K562 (cell line): ENCODE measurements around the gene TENM4. TPM values are rescaled to one million over a fixed set of nuclear protein-coding genes. Genes with fewer than 3 reads are reported as not detected.

Experiments used
- ATAC-seq: fragments of 200-7000 bp; cut with Tn5 transposase; 3 replicates; pipeline ENCODE4 v1.9.1; 2020; ENCODE audit warnings: moderate library complexity
- BruUV-seq: library from RNA; stranded (reverse); fragments of 400-500 nt; replicated peaks from 2 replicates; lab custom pipeline; 2021; lab: Mats Ljungman, UMichigan
- CTCF ChIA-PET: fragments of 300-600 bp; formaldehyde crosslinking; extraction: SDS; loops from one replicate; lab custom pipeline; 2021; ENCODE audit warnings: low intra/inter-chr PET ratio; lab: Yijun Ruan, JAX
- POLR2A ChIA-PET: fragments of 300-600, 350-650 bp; sonication (Branson Sonifier 250); formaldehyde crosslinking; extraction: SDS; loops from one replicate; lab custom pipeline; 2021; ENCODE audit warnings: antibody characterized with exemption, inconsistent platforms; lab: Yijun Ruan, JAX
- DNase-seq, 4 experiments: peaks; one replicate each; pipeline versions ENCODE4 v3.0.0 to v3.0.0-alpha.2; 2011 to 2018; ENCODE audit warnings: low spot score in 3 of 4, mixed read lengths in 3 of 4; ENCODE audit errors: extremely low read depth in 1 of 4
- FAIRE-seq: peaks from 2 replicates; lab custom pipeline; 2011; peaks lifted over from hg19 to GRCh38; lab: Jason Lieb, UNC
- H2AFZ ChIP-seq: 2 replicates; pipeline ENCODE4 v1.6.0; 2011; ENCODE audit warnings: low read depth, low read length, control low read depth, inconsistent platforms
- H3K27ac ChIP-seq: fragments of 200-600 bp; 3 replicates; pipeline ENCODE4 v1.8.0; 2011; ENCODE audit warnings: low read depth, mild to moderate bottlenecking, control low read depth, inconsistent platforms, low read length, moderate library complexity, mixed read lengths; ENCODE audit errors: extremely low read depth
- H3K27me3 ChIP-seq, 2 experiments: fragments of 300-600 bp in 1 of 2; 2 replicates in 1 of 2; 3 replicates in 1 of 2; pipeline versions ENCODE4 v1.6.0 to v1.8.0; 2011; ENCODE audit warnings: inconsistent platforms in 2 of 2, low read length in 2 of 2, mild to moderate bottlenecking in 1 of 2, mixed read lengths in 1 of 2, moderate library complexity in 1 of 2; ENCODE audit not compliant: control insufficient read depth in 2 of 2, insufficient read depth in 2 of 2
- H3K36me3 ChIP-seq: fragments of 300-600 bp; 3 replicates; pipeline ENCODE4 v1.8.0; 2011; ENCODE audit warnings: mild to moderate bottlenecking, low read length, inconsistent platforms; ENCODE audit not compliant: control insufficient read depth, insufficient read depth
- H3K4me1 ChIP-seq, 2 experiments: fragments of 200-600 bp in 1 of 2; replicated peaks in 1 of 2; 2 replicates in 1 of 2; 3 replicates in 1 of 2; pipeline versions ENCODE4 v1.5.1 to v1.8.0; 2011; ENCODE audit warnings: inconsistent platforms in 2 of 2, low read length in 2 of 2, mild to moderate bottlenecking in 1 of 2, mixed read lengths in 1 of 2, moderate library complexity in 1 of 2; ENCODE audit not compliant: control insufficient read depth in 2 of 2, insufficient read depth in 2 of 2
- H3K4me2 ChIP-seq: 2 replicates; pipeline ENCODE4 v1.6.1; 2011; ENCODE audit warnings: low read length, control low read depth, inconsistent platforms, mixed read lengths; ENCODE audit not compliant: insufficient read depth
- H3K4me3 ChIP-seq: fragments of 200-600 bp; sonication (generic), shearing (Covaris generic); 2 replicates; pipeline ENCODE4 v1.5.1; 2016; ENCODE audit warnings: control low read depth, inconsistent platforms
- H3K79me2 ChIP-seq: fragments of 200-600 bp; 3 replicates; pipeline ENCODE4 v1.8.0; 2011; ENCODE audit warnings: low read length, inconsistent platforms; ENCODE audit not compliant: control insufficient read depth, insufficient read depth
- H3K9ac ChIP-seq, 2 experiments: 2 replicates each; pipeline versions ENCODE4 v1.6.0 to v1.6.1; 2011; ENCODE audit warnings: low read depth in 2 of 2, low read length in 2 of 2, control low read depth in 1 of 2, inconsistent platforms in 1 of 2, mild to moderate bottlenecking in 1 of 2, mixed read lengths in 1 of 2; ENCODE audit not compliant: insufficient read depth in 1 of 2
- H3K9me1 ChIP-seq: one replicate; pipeline ENCODE4 v1.6.0; 2011; ENCODE audit warnings: inconsistent platforms, mild to moderate bottlenecking, low read length, moderate library complexity; ENCODE audit not compliant: control insufficient read depth, insufficient read depth
- H3K9me3 ChIP-seq: replicated peaks from 2 replicates; pipeline ENCODE4 v1.5.1; 2011; ENCODE audit warnings: low read depth, low read length, inconsistent platforms; ENCODE audit not compliant: control insufficient read depth, insufficient read depth
- H4K20me1 ChIP-seq: replicated peaks from 2 replicates; pipeline ENCODE4 v1.6.1; 2011; ENCODE audit warnings: low read length, inconsistent platforms, mixed read lengths; ENCODE audit not compliant: control insufficient read depth, insufficient read depth
- ATF3 ChIP-seq, 2 experiments: fragments of 450-650 bp in 1 of 2; sonication (generic) in 1 of 2; formaldehyde crosslinking in 1 of 2; IDR thresholded peaks in 1 of 2; conservative IDR thresholded peaks in 1 of 2; 2 replicates each; pipeline versions ENCODE4 v1.6.1 to v1.8.1; 2016 to 2023; ENCODE audit warnings: mild to moderate bottlenecking in 2 of 2, moderate library complexity in 2 of 2, inconsistent platforms in 1 of 2, missing genetic modification reagents in 1 of 2
- CEBPG ChIP-seq, 3 experiments: fragments of 200-800 bp in 1 of 3; sonication (Bioruptor generic) in 1 of 3; sonication (generic) in 1 of 3; formaldehyde crosslinking in 1 of 3; IDR thresholded peaks in 2 of 3; conservative IDR thresholded peaks in 1 of 3; 2 replicates each; pipeline versions ENCODE4 v1.6.1 to v1.8.0; 2016 to 2022; ENCODE audit warnings: missing compliant biosample characterization in 2 of 3, missing genetic modification characterization in 2 of 3, mild to moderate bottlenecking in 1 of 3, missing genetic modification reagents in 1 of 3
- EP300 ChIP-seq: IDR thresholded peaks from 2 replicates; pipeline ENCODE4 v1.6.1; 2012; ENCODE audit warnings: low read length, improper control_type of control experiment
- ETV5 ChIP-seq: sonication (generic); formaldehyde crosslinking; IDR thresholded peaks from 2 replicates; pipeline ENCODE4 v1.4.0; 2020; ENCODE audit warnings: low read depth, mild to moderate bottlenecking, missing genetic modification reagents
- NFYB ChIP-seq: IDR thresholded peaks from 2 replicates; pipeline ENCODE4 v1.6.1; 2011; ENCODE audit warnings: mild to moderate bottlenecking, moderate library complexity; ENCODE audit not compliant: insufficient read length; ENCODE audit errors: extremely low read depth
- WGBS: fragments of 100-300 bp; shearing (Covaris generic); methylation state at CpG from one replicate; pipeline ENCODE4 v1.1.6; 2016; ENCODE audit warnings: low coverage, mixed read lengths; ENCODE audit not compliant: insufficient coverage; ENCODE audit errors: missing lambda C conversion rate; 5-methylcytosine and 5-hydroxymethylcytosine counted together
- in situ Hi-C: fragments of 300-500 bp; cut with MboI; formaldehyde crosslinking; loops from 4 replicates; pipeline ENCODE4 v1.15.0; 2018; ENCODE audit warnings: inconsistent platforms, mixed read lengths
- intact Hi-C: fragments of 100-400 bp; cut with micrococcal nuclease; formaldehyde crosslinking; loops from 2 replicates; pipeline ENCODE4 v1.14.2; 2022
- polyA plus RNA-seq, 8 experiments: library from polyadenylated mRNA; depleted of rRNA in 4 of 8; stranded (reverse) in 5 of 8; unstranded in 3 of 8; fragments of >200 nt; fragmentation: Nextera tagmentation in 2 of 8; fragmentation: Illumina TruSeq in 1 of 8; extraction: Ambion mirVana in 2 of 8; extraction: Trizol in 1 of 8; gene quantifications; 2 replicates each; pipeline versions ENCODE4 v1.2.1 to v1.2.3, GENCODE V29; 2011 to 2014; ENCODE audit warnings: inconsistent platforms in 1 of 8, missing spikeins in 1 of 8
- total RNA-seq, 7 experiments: library from RNA; depleted of rRNA in 6 of 7; stranded (reverse); fragments of >200 nt in 6 of 7; fragmentation: Illumina TruSeq in 2 of 7; extraction: Trizol in 2 of 7; gene quantifications; 2 replicates each; pipeline versions ENCODE4 v1.2.1 to v1.2.3, GENCODE V29; 2011 to 2021; ENCODE audit warnings: low replicate concordance in 1 of 7

Gene TENM4
- total and polyA plus RNA-seq, 9 of the 15 experiments (the other 6 are each of a cell fraction or from before 2014, with no cell fraction given), result 0.16 TPM; not detected in 8

GRCh38 chr11:79321263-79321662 lies 119.6 kb downstream of the TENM4 start:
- DNase-seq (no peak), ATAC-seq (no peak), FAIRE-seq (no peak)
- no TSS peak for BruUV-seq
- no peak overlapping the region for H2AFZ ChIP-seq
- H3K27ac ChIP-seq, result no peak overlapping the region
- H3K9ac ChIP-seq, result no peak overlapping the region
- no peaks in the 10 kb centered on the region for H4K20me1 ChIP-seq
- CTCF ChIA-PET, result no interaction called here
- no peaks in the 10 kb centered on the region for H3K27me3 ChIP-seq
- TF ChIP-seq EP300 (0 out of 2 replicates have a peak, but pooled peaks have one; percentile 6), ATF3 (IDR thresholded peaks at IDR 0.05) (peak; percentile 41; the same call in 1 of the 2 replicates), ATF3 (CRISPR knock-in tag; conservative IDR thresholded peaks at IDR 0.05) (no peak), CEBPG (CRISPR knock-in tag; IDR thresholded peaks at IDR 0.05) (no peak), CEBPG (tag; conservative IDR thresholded peaks at IDR 0.05 in 1 of 2, IDR thresholded peaks at IDR 0.05 in 1 of 2) (peak; percentile 11 to 89; a peak in 2 of 4 replicates), ETV5 (CRISPR knock-in tag) (no peak), NFYB (no peak)
- TF ChIP-seq, all 486 proteins: peak for 3
- no peaks in the 10 kb centered on the region for H3K9me3 ChIP-seq
- H3K4me2 ChIP-seq, result no peak overlapping the region
- in situ Hi-C loops, result no loop called here
- no peaks in the 10 kb centered on the region for H3K36me3 ChIP-seq
- POLR2A ChIA-PET, result interaction anchor here (1.5 kb wide), 1 partner anchor 22 kb away, joined by 4 read pairs; no protein-coding TSS in a partner anchor
- intact Hi-C loops, result no loop called here
- no peaks in the 10 kb centered on the region for H3K4me1 ChIP-seq
- H3K9me1 ChIP-seq, result no peaks in the 10 kb centered on the region
- WGBS, result 3% methylated on average over 6 of the region's 6 CpGs
- no peaks in the 10 kb centered on the region for H3K79me2 ChIP-seq
- no peak overlapping the region for H3K4me3 ChIP-seq
